GM13976 (cell line): ENCODE data around the gene YTHDF2.

ENCODE experiments used
- DNase-seq: peaks from one replicate; pipeline ENCODE4 v3.0.0; 2012; ENCODE audit warnings: low spot score
- in situ Hi-C: fragments of 300-500 bp; cut with MboI; formaldehyde crosslinking; loops from one replicate; pipeline ENCODE4 v1.12.0; 2022; ENCODE audit warnings: low sequenced_read_pairs, mixed read lengths, inconsistent platforms; ENCODE audit not compliant: unreplicated experiment
- TF ChIP-seq, protein P1 (sequence below): IDR thresholded peaks from 2 replicates; pipeline ENCODE4 v1.5.1; 2012; ENCODE audit warnings: borderline replicate concordance, mild to moderate bottlenecking; ENCODE audit not compliant: insufficient read depth; ENCODE audit errors: extremely low read depth, missing control alignments, control extremely low read depth

The YTHDF2 gene

DNA sequence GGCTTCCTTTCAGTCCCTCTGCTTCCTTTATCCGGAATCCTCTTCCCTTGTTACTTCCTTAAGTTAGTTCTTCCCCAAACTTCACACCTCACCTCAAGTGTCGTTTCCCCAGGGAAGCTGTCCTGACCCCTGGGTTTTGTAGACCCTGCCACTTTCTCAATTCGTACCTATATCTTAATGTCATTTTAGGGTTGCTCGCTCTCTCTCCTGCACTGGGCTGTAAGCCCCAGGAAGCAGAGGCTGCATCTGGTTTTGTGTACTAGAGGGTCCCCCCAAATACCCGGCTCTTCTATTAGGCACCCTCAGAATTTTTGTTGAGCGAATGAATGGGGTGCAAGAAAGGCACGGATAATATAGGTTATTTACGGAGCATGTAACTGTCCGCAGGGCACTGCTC lies 74.6 kb downstream of the YTHDF2 start:
- no peak for DNase-seq
- TF ChIP-seq, protein P1, sequence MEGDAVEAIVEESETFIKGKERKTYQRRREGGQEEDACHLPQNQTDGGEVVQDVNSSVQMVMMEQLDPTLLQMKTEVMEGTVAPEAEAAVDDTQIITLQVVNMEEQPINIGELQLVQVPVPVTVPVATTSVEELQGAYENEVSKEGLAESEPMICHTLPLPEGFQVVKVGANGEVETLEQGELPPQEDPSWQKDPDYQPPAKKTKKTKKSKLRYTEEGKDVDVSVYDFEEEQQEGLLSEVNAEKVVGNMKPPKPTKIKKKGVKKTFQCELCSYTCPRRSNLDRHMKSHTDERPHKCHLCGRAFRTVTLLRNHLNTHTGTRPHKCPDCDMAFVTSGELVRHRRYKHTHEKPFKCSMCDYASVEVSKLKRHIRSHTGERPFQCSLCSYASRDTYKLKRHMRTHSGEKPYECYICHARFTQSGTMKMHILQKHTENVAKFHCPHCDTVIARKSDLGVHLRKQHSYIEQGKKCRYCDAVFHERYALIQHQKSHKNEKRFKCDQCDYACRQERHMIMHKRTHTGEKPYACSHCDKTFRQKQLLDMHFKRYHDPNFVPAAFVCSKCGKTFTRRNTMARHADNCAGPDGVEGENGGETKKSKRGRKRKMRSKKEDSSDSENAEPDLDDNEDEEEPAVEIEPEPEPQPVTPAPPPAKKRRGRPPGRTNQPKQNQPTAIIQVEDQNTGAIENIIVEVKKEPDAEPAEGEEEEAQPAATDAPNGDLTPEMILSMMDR: no peak
- in situ Hi-C loops: no loop called here

DNA sequence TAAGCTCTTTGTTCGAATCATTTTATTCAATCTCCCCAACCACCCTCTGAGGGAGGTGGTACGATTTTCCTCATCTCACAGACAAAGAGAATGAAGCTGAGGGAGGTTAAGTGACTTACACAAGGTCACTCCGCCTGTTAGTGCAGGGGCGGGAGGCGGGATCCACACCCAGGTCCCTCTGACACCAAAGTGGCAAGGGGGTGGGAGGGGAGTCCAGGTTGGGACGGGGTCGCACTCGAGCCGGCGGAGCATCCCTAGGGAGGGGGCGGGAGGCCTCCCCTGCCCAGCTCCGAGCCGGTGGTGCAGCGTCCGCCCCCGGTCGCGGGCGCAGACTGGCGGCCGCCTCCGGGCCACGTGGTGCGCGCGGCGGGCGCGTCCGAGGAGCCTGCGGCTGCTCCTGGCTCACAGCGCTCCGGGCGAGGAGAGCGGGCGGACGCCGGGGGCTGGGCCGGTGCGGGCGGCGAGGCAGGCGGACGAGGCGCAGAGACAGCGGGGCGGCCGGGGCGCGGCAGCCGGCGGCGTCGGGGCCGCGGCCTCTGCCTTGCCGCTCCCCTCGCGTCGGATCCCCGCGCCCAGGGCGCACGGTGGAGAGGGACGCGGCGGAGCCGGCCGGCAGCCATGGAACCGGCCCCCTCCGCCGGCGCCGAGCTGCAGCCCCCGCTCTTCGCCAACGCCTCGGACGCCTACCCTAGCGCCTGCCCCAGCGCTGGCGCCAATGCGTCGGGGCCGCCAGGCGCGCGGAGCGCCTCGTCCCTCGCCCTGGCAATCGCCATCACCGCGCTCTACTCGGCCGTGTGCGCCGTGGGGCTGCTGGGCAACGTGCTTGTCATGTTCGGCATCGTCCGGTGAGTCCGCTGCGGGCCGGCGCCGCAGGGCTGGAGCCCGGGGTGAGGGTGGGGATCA lies 75.3 kb downstream of the YTHDF2 start, which contains the start of gene OPRD1:
Gene OPRD1 (plus strand): TSS at position 405 of the 903 bp plus-strand sequence. CDS start 214 bp downstream, at position 619.
- no peak for DNase-seq
- in situ Hi-C loops: no loop called here
- TF ChIP-seq, protein P1: no peak

DNA sequence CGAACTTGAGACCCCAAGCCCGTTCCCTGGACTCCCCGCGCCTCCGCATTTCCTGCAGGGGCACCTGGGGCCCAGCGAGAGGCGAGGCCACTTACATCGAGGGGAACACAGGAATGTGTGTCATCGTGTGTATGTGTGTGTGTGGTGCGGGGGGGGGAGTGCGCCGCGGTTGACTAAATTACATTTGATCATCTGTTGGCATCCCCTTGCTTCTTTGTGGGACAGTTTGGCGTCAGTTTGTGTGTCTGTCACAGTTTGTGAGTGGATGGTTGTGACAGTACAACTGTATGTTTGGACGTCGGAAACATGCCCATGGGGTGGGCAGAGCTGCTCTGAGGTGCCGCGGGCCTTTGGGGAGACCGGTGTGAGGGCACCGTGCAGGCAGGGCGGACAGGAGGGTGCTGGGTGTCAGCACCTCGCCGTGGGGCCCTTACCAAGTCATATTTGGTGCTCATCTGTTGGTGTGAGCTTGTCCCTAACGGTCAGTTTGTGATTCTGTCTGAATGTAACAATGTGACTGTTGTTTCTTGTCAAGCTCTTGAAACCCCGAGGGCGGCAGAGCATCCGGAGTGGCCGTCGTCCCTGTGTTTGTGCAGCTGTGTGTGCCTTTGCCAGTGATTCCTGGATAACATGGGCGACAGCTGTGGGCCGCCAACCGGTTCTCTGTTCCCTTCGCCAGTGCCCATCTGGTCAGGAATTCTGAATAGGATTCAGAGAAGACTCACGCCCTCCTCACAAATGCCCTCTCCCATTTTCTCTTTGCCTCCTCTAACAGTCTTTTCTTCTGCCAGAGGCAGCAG lies 76.1 kb downstream of the YTHDF2 start:
- TF ChIP-seq, protein P1: no peak
- DNase-seq: no peak
- in situ Hi-C loops: no loop called here

DNA sequence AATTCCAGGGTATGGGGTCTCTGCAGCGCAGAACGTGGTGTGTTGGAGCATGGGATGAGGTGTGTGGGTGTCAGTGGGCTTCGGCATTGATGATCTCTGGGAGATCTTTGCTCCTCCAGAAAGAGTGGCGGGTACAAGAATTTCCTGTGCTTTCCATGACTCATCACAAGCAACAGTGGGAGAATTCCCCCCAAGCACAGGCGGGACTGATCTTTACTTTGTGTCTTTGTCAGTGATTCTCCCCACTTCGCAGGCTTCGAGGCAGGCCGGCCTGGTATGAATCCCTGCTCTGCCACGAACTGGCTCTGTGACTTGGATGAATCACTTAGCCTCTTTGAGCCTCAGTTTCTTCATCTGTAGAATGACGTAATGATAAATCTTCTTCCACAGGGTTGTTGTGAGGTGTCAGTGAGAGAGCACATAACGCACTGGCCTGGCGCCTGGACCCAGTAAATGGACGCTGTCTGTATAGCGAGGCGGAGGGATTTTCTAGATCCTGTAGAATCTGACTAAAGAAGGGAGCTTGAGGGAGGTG lies 77.3 kb downstream of the YTHDF2 start:
- DNase-seq: no peak
- TF ChIP-seq, protein P1: no peak
- in situ Hi-C loops: no loop called here

DNA sequence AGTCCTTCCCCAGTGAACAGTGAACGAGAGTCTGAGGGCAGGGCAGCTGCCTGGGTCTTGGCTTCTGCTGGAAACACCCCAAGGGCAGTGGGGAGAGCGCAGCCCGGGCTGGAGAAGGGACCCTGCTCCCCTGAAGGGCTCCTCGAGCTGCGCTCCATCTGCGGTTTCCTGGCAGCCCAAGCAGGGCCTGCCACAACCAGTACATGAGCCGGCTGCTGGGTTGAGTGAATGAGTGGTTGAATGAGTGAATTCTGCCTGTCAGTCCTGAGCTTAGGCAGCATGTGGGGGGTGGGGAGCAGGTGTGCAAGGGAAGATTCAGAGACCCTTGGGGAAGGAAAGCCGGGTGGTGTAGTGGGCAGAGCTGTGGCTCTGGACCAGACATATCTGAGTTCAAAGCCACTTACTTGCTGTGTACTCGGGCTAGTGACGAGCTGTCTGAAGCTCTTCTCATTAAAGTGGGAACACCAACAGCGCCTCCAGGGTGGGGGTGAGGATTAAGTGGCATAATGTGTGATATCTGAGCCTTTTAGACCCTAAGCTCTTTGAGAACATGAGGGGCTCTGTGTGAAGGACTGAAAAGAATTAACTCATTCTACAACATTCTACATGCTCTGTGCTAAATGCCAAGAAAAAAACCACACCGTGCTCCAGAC lies 78.9 kb downstream of the YTHDF2 start:
- in situ Hi-C loops: no loop called here
- TF ChIP-seq, protein P1: no peak
- no peak for DNase-seq

DNA sequence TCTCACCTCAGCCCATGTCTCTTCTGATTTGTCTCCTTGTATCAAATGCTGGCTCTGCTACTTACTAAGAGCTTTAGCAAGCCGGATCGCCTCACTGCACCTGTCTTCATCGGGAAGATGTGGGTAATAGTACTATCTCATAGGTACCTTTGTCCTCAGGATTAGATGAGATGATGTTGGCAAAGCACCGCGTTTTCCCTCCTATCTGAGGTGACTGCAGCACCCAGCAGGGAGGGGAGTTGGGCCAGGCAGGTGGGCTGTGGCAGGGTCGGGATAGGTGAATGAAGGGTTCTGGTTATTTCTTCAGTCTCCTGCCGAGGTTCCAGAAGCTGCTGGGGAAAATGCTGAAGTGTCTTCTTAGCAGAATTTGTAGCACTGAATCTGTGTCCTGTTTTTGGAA lies 80.4 kb downstream of the YTHDF2 start:
- in situ Hi-C loops: no loop called here
- TF ChIP-seq, protein P1: no peak
- DNase-seq: no peak
